ENCODE results near the gene ECM2. TPM values are rescaled to one million over a fixed set of nuclear protein-coding genes. Genes with fewer than 3 reads are reported as not detected.

ECM2 gene
- total RNA-seq, 1 donor from 2014 or later, result not detected

DNA sequence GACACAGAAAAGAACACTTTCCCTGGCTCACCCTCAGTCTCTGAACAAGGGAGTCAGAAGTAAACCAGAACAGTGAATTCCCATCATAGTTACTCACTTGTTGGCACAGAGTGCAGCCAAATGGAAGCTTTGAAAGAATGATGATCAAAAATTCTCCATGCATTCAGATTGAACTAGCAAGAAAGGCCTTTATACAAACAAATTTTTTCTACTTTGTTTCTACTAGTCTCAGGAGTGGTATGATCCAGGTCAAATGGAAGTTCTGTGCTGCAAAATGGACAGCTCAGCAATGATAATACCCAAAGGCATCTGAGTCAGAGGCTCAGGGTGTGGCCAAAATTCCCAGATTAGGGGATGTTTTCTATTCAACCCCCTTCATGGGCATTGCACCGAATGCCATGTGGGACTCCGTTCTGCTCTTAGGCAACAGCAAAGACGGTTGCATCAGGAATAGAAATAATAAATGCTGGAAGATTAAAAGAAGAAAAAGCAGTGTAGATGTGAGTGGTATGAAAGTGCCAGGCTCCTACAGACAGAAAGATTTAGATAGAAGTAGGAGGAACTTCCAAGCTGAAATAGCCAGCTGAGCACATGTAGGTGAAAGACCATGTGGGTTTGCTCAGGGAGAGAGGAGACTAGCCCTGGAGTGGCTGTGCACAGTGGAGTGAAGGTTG is 29.5 kb downstream of the ECM2 start:
- Mint-ChIP-seq H3K9me3 (no peaks in the 10 kb centered on the region), H3K4me1 (ENCODE audit: low read depth) (peaks cover 8% of the 10 kb centered on the region), H3K27me3 (ENCODE audit: insufficient read depth) (no peaks in the 10 kb centered on the region), H3K4me3 (no peak overlapping the region), H3K36me3 (ENCODE audit: low read depth) (no peaks in the 10 kb centered on the region), H3K27ac (no peak overlapping the region)
- intact Hi-C loops (cut with micrococcal nuclease), result no loop called here
- DNase-seq (ENCODE audit: low spot score), result no peak

DNA sequence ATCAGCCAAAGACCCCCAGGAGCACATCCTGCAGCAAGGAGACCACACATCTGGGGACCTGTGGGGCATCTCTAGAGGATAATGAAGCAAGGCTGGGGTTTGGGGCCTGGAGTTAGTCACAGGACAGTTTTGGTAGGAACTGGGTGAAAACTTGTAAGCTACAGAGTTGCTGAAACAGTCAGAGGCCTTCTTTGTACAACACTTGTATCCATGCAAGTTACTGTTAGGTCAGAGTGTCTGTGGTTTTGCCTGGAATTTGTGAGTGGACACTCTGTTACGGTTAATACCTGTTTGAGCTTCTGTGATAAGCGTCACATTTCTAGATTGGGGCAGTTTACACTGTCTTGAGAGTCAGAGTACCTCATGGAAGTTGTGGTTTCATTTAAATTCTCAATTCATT is 30.9 kb downstream of the ECM2 start:
- intact Hi-C loops (cut with micrococcal nuclease), result no loop called here
- H3K27ac Mint-ChIP-seq, result no peak overlapping the region
- H3K36me3 Mint-ChIP-seq (ENCODE audit: low read depth), result no peaks in the 10 kb centered on the region
- no peaks in the 10 kb centered on the region for H3K9me3 Mint-ChIP-seq
- DNase-seq (ENCODE audit: low spot score), result no peak
- no peaks in the 10 kb centered on the region for H3K27me3 Mint-ChIP-seq (ENCODE audit: insufficient read depth)
- peaks cover 8% of the 10 kb centered on the region for H3K4me1 Mint-ChIP-seq (ENCODE audit: low read depth)
- no peak overlapping the region for H3K4me3 Mint-ChIP-seq

GRCh38 chr9:92503156-92503555 is 32.6 kb downstream of the ECM2 start:
- Mint-ChIP-seq H3K27me3 (ENCODE audit: insufficient read depth) (no peaks in the 10 kb centered on the region), H3K27ac (no peak overlapping the region), H3K4me1 (ENCODE audit: low read depth) (peaks cover 8% of the 10 kb centered on the region), H3K4me3 (no peak overlapping the region), H3K36me3 (ENCODE audit: low read depth) (no peaks in the 10 kb centered on the region), H3K9me3 (no peaks in the 10 kb centered on the region)
- DNase-seq (ENCODE audit: low spot score), result no peak
- intact Hi-C loops (cut with micrococcal nuclease), result no loop called here

- Mint-ChIP-seq H3K36me3 (ENCODE audit: low read depth) (peaks cover 2% of the 10 kb centered on the region), H3K9me3 (no peaks in the 10 kb centered on the region), H3K4me1 (ENCODE audit: low read depth) (no peaks in the 10 kb centered on the region), H3K4me3 (no peak overlapping the region), H3K27ac (no peak overlapping the region), H3K27me3 (ENCODE audit: insufficient read depth) (no peaks in the 10 kb centered on the region)
- intact Hi-C loops (cut with micrococcal nuclease), result no loop called here
- no peak for DNase-seq (ENCODE audit: low spot score)
These were observed 34.0 kb downstream of the ECM2 start for GRCh38 chr9:92501671-92502393.

DNA sequence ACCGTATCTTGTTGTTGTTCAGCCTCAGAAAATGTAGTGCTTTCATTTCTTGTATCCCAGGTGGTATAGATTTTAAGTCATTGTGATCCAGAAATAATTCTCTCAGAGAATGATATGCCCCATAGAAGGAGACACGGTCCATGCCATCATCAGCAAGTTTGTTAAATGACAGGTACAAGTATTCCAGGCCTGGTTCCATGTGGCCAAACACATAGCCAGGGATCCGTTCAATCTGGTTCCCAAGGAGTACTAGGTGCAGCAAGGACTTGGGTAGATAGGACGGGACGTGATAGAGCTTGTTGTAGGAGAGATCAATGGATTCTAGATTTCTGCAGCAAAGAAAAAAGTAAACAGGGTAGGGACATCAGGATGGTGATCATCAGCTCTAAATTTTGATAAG is 35.1 kb downstream of the ECM2 start:
- Mint-ChIP-seq H3K4me1 (ENCODE audit: low read depth) (no peaks in the 10 kb centered on the region), H3K27ac (no peak overlapping the region), H3K36me3 (ENCODE audit: low read depth) (peaks cover 2% of the 10 kb centered on the region), H3K9me3 (no peaks in the 10 kb centered on the region), H3K4me3 (no peak overlapping the region), H3K27me3 (ENCODE audit: insufficient read depth) (no peaks in the 10 kb centered on the region)
- DNase-seq (ENCODE audit: low spot score), result no peak
- intact Hi-C loops (cut with micrococcal nuclease), result no loop called here

GRCh38 chr9:92499701-92500100 is 36.1 kb downstream of the ECM2 start:
- peaks cover 2% of the 10 kb centered on the region for H3K36me3 Mint-ChIP-seq (ENCODE audit: low read depth)
- intact Hi-C loops (cut with micrococcal nuclease), result no loop called here

DNA sequence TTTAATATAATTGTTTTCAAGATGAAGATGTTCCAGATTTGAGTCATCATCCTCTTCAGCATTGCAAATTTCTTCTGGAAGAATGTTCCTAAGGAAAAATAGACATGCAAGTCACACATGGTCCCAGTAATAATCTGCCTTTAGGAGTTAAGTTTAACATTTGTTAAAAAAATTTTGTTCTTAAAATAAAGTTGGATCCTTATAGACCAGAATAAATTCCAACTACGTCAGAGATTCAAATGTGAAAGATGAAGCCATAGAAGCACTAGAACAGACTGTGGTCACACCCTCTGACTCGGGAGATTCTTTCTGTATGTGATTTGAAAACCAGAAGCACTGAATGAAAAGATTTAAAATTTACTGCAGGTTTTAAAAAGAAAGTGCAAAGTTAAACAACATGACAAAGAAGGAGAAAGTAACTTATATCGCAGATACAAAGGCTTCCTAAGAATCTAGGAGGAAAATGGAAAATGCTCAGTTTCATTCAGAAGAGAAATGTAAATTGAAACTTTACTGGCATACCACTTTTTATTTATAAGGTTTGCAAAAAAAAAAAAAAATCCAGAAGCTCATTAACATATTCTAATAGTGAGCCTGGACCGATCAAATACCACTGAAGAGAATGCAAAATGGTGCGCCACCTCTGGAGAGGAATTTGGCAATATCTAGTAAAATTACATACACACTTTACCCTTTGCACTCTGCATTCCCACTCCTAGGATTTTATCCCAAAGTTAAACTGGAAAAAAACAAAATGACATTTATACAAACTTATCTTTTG is 39.2 kb downstream of the ECM2 start:
- Mint-ChIP-seq H3K27ac (no peak overlapping the region), H3K36me3 (ENCODE audit: low read depth) (peaks cover 2% of the 10 kb centered on the region), H3K4me3 (no peak overlapping the region), H3K9me3 (no peaks in the 10 kb centered on the region), H3K4me1 (ENCODE audit: low read depth) (no peaks in the 10 kb centered on the region), H3K27me3 (ENCODE audit: insufficient read depth) (no peaks in the 10 kb centered on the region)
- DNase-seq (ENCODE audit: low spot score), result no peak
- intact Hi-C loops (cut with micrococcal nuclease), result no loop called here

More at GRCh38 chr9:92499701-92500100, 36.1 kb downstream of the ECM2 start:
- DNase-seq (ENCODE audit: low spot score), result no peak
- no peaks in the 10 kb centered on the region for H3K9me3 Mint-ChIP-seq
- H3K4me3 Mint-ChIP-seq, result no peak overlapping the region
- H3K4me1 Mint-ChIP-seq (ENCODE audit: low read depth), result no peaks in the 10 kb centered on the region
- H3K27ac Mint-ChIP-seq, result no peak overlapping the region
- H3K27me3 Mint-ChIP-seq (ENCODE audit: insufficient read depth), result no peaks in the 10 kb centered on the region

GRCh38 chr9:92494856-92495255 is 40.9 kb downstream of the ECM2 start:
- Mint-ChIP-seq H3K4me1 (ENCODE audit: low read depth) (no peaks in the 10 kb centered on the region), H3K36me3 (ENCODE audit: low read depth) (peaks cover 2% of the 10 kb centered on the region), H3K9me3 (no peaks in the 10 kb centered on the region), H3K27me3 (ENCODE audit: insufficient read depth) (no peaks in the 10 kb centered on the region), H3K4me3 (no peak overlapping the region), H3K27ac (no peak overlapping the region)
- intact Hi-C loops (cut with micrococcal nuclease), result no loop called here
- no peak for DNase-seq (ENCODE audit: low spot score)

DNA sequence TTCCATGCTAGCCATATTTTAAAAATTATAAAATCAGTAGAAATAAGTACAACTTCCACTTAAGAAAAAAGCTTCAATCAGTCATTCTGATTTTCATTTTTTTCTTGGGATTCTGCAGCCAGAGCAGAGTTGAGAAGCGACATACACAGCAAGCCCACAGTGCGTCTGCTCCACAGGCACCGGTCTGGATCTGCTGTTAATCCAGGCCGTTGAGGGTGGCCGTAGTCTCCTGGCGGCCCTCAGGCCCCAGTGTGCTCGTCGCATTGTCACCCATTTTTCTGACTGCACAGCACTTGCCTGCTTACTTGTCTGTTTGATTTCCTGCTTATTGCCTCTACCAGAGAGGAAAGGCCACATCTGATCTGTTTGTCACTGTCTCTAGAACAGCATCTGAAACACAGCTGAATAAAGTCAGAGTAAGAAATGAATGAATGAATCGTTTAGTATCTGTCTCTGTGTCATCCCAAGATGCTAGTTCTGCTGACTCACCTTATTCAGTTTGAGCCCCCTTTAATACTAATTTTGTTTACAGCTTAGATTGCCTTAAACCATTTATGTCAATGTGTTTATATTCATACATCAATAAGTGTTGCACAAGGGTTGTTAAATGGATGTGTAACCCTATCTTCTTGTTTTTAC is 41.9 kb downstream of the ECM2 start:
- intact Hi-C loops (cut with micrococcal nuclease), result no loop called here

GRCh38 chr9:92492781-92493401 is 42.9 kb downstream of the ECM2 start:
- H3K4me3 Mint-ChIP-seq, result no peak overlapping the region
- intact Hi-C loops (cut with micrococcal nuclease), result no loop called here
- H3K27ac Mint-ChIP-seq, result no peak overlapping the region
- no peaks in the 10 kb centered on the region for H3K27me3 Mint-ChIP-seq (ENCODE audit: insufficient read depth)
- peaks cover 2% of the 10 kb centered on the region for H3K36me3 Mint-ChIP-seq (ENCODE audit: low read depth)
- no peak for DNase-seq (ENCODE audit: low spot score)
- no peaks in the 10 kb centered on the region for H3K4me1 Mint-ChIP-seq (ENCODE audit: low read depth)
- H3K9me3 Mint-ChIP-seq, result no peaks in the 10 kb centered on the region

More for the DNA sequence above, 41.9 kb downstream of the ECM2 start:
- Mint-ChIP-seq H3K4me3 (no peak overlapping the region), H3K36me3 (ENCODE audit: low read depth) (peaks cover 2% of the 10 kb centered on the region), H3K9me3 (no peaks in the 10 kb centered on the region), H3K27ac (no peak overlapping the region), H3K27me3 (ENCODE audit: insufficient read depth) (no peaks in the 10 kb centered on the region), H3K4me1 (ENCODE audit: low read depth) (no peaks in the 10 kb centered on the region)
- no peak for DNase-seq (ENCODE audit: low spot score)

GRCh38 chr9:92488681-92489550 is 46.9 kb downstream of the ECM2 start:
- Mint-ChIP-seq H3K36me3 (ENCODE audit: low read depth) (no peaks in the 10 kb centered on the region), H3K4me1 (ENCODE audit: low read depth) (no peaks in the 10 kb centered on the region), H3K9me3 (no peaks in the 10 kb centered on the region), H3K27ac (no peak overlapping the region), H3K27me3 (ENCODE audit: insufficient read depth) (no peaks in the 10 kb centered on the region), H3K4me3 (no peak overlapping the region)
- no peak for DNase-seq (ENCODE audit: low spot score)
- intact Hi-C loops (cut with micrococcal nuclease), result no loop called here

- no peak overlapping the region for H3K4me3 Mint-ChIP-seq
- intact Hi-C loops (cut with micrococcal nuclease), result no loop called here
- H3K27me3 Mint-ChIP-seq (ENCODE audit: insufficient read depth), result no peaks in the 10 kb centered on the region
- no peaks in the 10 kb centered on the region for H3K9me3 Mint-ChIP-seq
- H3K36me3 Mint-ChIP-seq (ENCODE audit: low read depth), result no peaks in the 10 kb centered on the region
- no peak for DNase-seq (ENCODE audit: low spot score)
- peaks cover 2% of the 10 kb centered on the region for H3K4me1 Mint-ChIP-seq (ENCODE audit: low read depth)
- no peak overlapping the region for H3K27ac Mint-ChIP-seq
These were observed 49.4 kb downstream of the ECM2 start for GRCh38 chr9:92486371-92486770.
